ENCODE results near the gene SUOX.
"Not testable (repeated sequence)": the region's sequence is repeated elsewhere in the genome, so short reads cannot be mapped to it uniquely, and the experiment has no call there.

Gene SUOX

GRCh38 chr12:55972911-55973598, 24.0 kb upstream of the SUOX start:
- H3K4me3 Mint-ChIP-seq = no peak overlapping the region
- ATAC-seq (replicated peaks) (no peak), DNase-seq (no peak)
- peaks cover 23 to 28% of the 10 kb centered on the region in 2 donors for H3K4me1 Mint-ChIP-seq
- H3K9me3 Mint-ChIP-seq = no peaks in the 10 kb centered on the region
- H3K27ac Mint-ChIP-seq = no peak overlapping the region
- H3K27me3 Mint-ChIP-seq = no peaks in the 10 kb centered on the region
- peaks cover 13 to 26% of the 10 kb centered on the region in 2 donors for H3K36me3 Mint-ChIP-seq

- Mint-ChIP-seq H3K27me3 (no peaks in the 10 kb centered on the region), H3K4me1 (peaks cover 21 to 31% of the 10 kb centered on the region in 2 donors), H3K9me3 (no peaks in the 10 kb centered on the region), H3K4me3 (no peak within 1 kb of the TSS), H3K36me3 (peaks cover 14 to 28% of the 10 kb centered on the region in 2 donors), H3K27ac (no peak within 1 kb of the TSS)
- ATAC-seq (replicated peaks) (peak; percentile 90 to 91), DNase-seq (peak; percentile 99)
Observed at GRCh38 chr12:55973599-55974307, 23.3 kb upstream of the SUOX start, which contains the start of gene RAB5B. RAB5B (plus strand) TSS chr12:55974078; CDS start chr12:55986961, 12,883 bp downstream.

GRCh38 chr12:55974308-55974730, 22.8 kb upstream of the SUOX start:
- no peaks in the 10 kb centered on the region for H3K9me3 Mint-ChIP-seq
- DNase-seq = no peak
- ATAC-seq (replicated peaks) = peak; percentile 36 to 38
- no peaks in the 10 kb centered on the region for H3K27me3 Mint-ChIP-seq
- H3K4me3 Mint-ChIP-seq = no peak overlapping the region
- H3K27ac Mint-ChIP-seq = no peak overlapping the region
- peaks cover 23 to 31% of the 10 kb centered on the region in 2 donors for H3K4me1 Mint-ChIP-seq
- H3K36me3 Mint-ChIP-seq = peaks cover 16 to 32% of the 10 kb centered on the region in 2 donors

GRCh38 chr12:55978393-55978792, 18.7 kb upstream of the SUOX start:
- Mint-ChIP-seq H3K27ac (no peak overlapping the region), H3K36me3 (peaks cover 25 to 39% of the 10 kb centered on the region in 2 donors), H3K4me1 (peaks cover 23 to 50% of the 10 kb centered on the region in 2 donors), H3K27me3 (no peaks in the 10 kb centered on the region), H3K4me3 (no peak overlapping the region), H3K9me3 (no peaks in the 10 kb centered on the region)
- no peak for ATAC-seq (replicated peaks)
- no peak for DNase-seq

- Mint-ChIP-seq H3K9me3 (no peaks in the 10 kb centered on the region), H3K27ac (no peak overlapping the region), H3K4me3 (no peak overlapping the region)
Observed at GRCh38 chr12:55979069-55979468, 18.0 kb upstream of the SUOX start.

GRCh38 chr12:55981882-55982281, 15.2 kb upstream of the SUOX start:
- H3K4me3 Mint-ChIP-seq; H3K27me3 Mint-ChIP-seq; ATAC-seq (replicated peaks); H3K27ac Mint-ChIP-seq; DNase-seq; H3K9me3 Mint-ChIP-seq: not testable (repeated sequence)
- H3K4me1 Mint-ChIP-seq = peaks cover 26 to 50% of the 10 kb centered on the region in 2 donors
- peaks cover 28 to 51% of the 10 kb centered on the region in 2 donors for H3K36me3 Mint-ChIP-seq

More at GRCh38 chr12:55979069-55979468, 18.0 kb upstream of the SUOX start:
- Mint-ChIP-seq H3K36me3 (peaks cover 28 to 45% of the 10 kb centered on the region in 2 donors), H3K4me1 (peaks cover 28 to 56% of the 10 kb centered on the region in 2 donors), H3K27me3 (no peaks in the 10 kb centered on the region)
- ATAC-seq (replicated peaks) (no peak), DNase-seq (no peak)

GRCh38 chr12:55982319-55982936, 14.6 kb upstream of the SUOX start:
- peak; percentile 79 to 91 for ATAC-seq (replicated peaks)
- Mint-ChIP-seq H3K27me3 (no peaks in the 10 kb centered on the region), H3K27ac (peak overlapping the region; percentile 66), H3K4me1 (peaks cover 26 to 45% of the 10 kb centered on the region in 2 donors), H3K9me3 (no peaks in the 10 kb centered on the region), H3K4me3 (no peak overlapping the region), H3K36me3 (peaks cover 28 to 51% of the 10 kb centered on the region in 2 donors)
- no peak for DNase-seq

- Mint-ChIP-seq H3K4me3 (no peak overlapping the region), H3K27ac (peak overlapping the region; percentile 86), H3K4me1 (peaks cover 23 to 38% of the 10 kb centered on the region in 2 donors), H3K9me3 (no peaks in the 10 kb centered on the region), H3K27me3 (no peaks in the 10 kb centered on the region), H3K36me3 (peaks cover 28 to 44% of the 10 kb centered on the region in 2 donors)
- ATAC-seq (replicated peaks) = peak; percentile 69 to 72
- DNase-seq = no peak
Observed at GRCh38 chr12:55983232-55983842, 13.7 kb upstream of the SUOX start.

GRCh38 chr12:55984861-55985260, 12.2 kb upstream of the SUOX start:
- peaks cover 20 to 36% of the 10 kb centered on the region in 2 donors for H3K4me1 Mint-ChIP-seq
- no peaks in the 10 kb centered on the region for H3K9me3 Mint-ChIP-seq
- H3K36me3 Mint-ChIP-seq = peaks cover 31 to 47% of the 10 kb centered on the region in 2 donors
- H3K4me3 Mint-ChIP-seq = no peak overlapping the region
- DNase-seq (no peak), ATAC-seq (replicated peaks) (no peak)
- no peak overlapping the region for H3K27ac Mint-ChIP-seq
- no peaks in the 10 kb centered on the region for H3K27me3 Mint-ChIP-seq

GRCh38 chr12:55985341-55985740, 11.7 kb upstream of the SUOX start:
- Mint-ChIP-seq H3K27ac (no peak overlapping the region), H3K36me3 (peaks cover 31 to 45% of the 10 kb centered on the region in 2 donors), H3K9me3 (no peaks in the 10 kb centered on the region), H3K4me3 (no peak overlapping the region), H3K4me1 (peaks cover 18 to 31% of the 10 kb centered on the region in 2 donors), H3K27me3 (no peaks in the 10 kb centered on the region)
- DNase-seq = no peak
- no peak for ATAC-seq (replicated peaks)

GRCh38 chr12:55985976-55986375, 11.1 kb upstream of the SUOX start:
- not testable (repeated sequence) for H3K27ac Mint-ChIP-seq; H3K9me3 Mint-ChIP-seq; H3K27me3 Mint-ChIP-seq; ATAC-seq (replicated peaks); DNase-seq; H3K4me3 Mint-ChIP-seq
- Mint-ChIP-seq H3K4me1 (peaks cover 18 to 25% of the 10 kb centered on the region in 2 donors), H3K36me3 (peaks cover 31 to 46% of the 10 kb centered on the region in 2 donors)

- no peaks in the 10 kb centered on the region for H3K9me3 Mint-ChIP-seq
- peaks cover 40 to 54% of the 10 kb centered on the region in 2 donors for H3K36me3 Mint-ChIP-seq
- H3K27ac Mint-ChIP-seq = no peak overlapping the region
- H3K4me1 Mint-ChIP-seq = peaks cover 2 to 4% of the 10 kb centered on the region in 2 donors
- no peaks in the 10 kb centered on the region for H3K27me3 Mint-ChIP-seq
- no peak for ATAC-seq (replicated peaks)
- no peak for DNase-seq
- H3K4me3 Mint-ChIP-seq = no peak overlapping the region
Observed at GRCh38 chr12:55991110-55991509, 6.0 kb upstream of the SUOX start.

GRCh38 chr12:55993230-55993853, 3.7 kb upstream of the SUOX start:
- peaks cover 12 to 19% of the 10 kb centered on the region in 2 donors for H3K4me1 Mint-ChIP-seq
- H3K36me3 Mint-ChIP-seq = peaks cover 37 to 53% of the 10 kb centered on the region in 2 donors
- no peaks in the 10 kb centered on the region for H3K9me3 Mint-ChIP-seq
- peaks cover 0 to 6% of the 10 kb centered on the region in 2 donors for H3K27me3 Mint-ChIP-seq
- no peak for ATAC-seq (replicated peaks)
- H3K4me3 Mint-ChIP-seq = no peak overlapping the region
- DNase-seq = no peak
- H3K27ac Mint-ChIP-seq = peak overlapping the region; percentile 25

All from stimulated activated naive B cell treated with anti-CD40 and anti-IgM and Interleukin-4, amounts not matched to agents 10 μg/mL and 1 μg/mL and 100 μg/mL, for 72 hours (primary cell).